ENCODE measurements around the gene TMEM30B. TPM values are rescaled to one million over a fixed set of nuclear protein-coding genes. Genes with fewer than 3 reads are reported as not detected.
A peak's percentile ranks its signal among the peaks of the same experiment; 100 is the strongest.

The TMEM30B gene
- total and polyA plus RNA-seq, 10 of the 15 experiments (the other 5 are each of a cell fraction or from before 2014, with no cell fraction given), result 0.10 TPM; not detected in 9

DNA sequence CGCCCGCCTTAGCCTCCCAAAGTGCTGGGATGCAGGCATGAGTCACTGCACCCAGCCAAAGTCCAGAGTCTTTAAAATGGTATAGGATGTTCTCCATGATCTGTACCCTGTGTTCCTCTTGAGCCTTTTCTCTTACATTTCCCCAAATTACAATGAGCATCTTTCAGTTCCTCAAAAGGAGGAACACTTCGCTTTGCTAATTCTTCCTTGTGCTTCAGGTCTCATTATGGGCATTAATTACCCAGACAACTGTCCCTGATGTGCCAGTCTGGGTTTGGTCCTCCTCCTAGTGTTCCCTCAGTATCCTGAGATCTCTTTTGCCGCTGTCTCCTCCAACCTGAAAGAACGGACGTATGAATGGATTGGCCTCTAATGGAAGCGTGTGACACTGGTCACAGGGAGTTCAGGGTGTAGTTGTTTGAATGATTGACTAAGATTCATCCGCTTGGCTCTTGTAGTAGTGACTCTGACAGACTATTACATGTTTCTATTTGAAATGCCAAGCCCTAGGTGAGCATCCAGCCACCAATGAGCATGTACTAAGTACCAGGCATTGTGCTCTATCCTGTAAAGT is 48.4 kb upstream of the TMEM30B start (continued):
- TF ChIP-seq CEBPB (IDR thresholded peaks at IDR 0.05; ENCODE audit: borderline replicate concordance in 1 of 2, low read depth in 2 of 2, low read length in 2 of 2), result 0 out of 4 replicates have a peak, but pooled peaks of 1 of the 2 experiments have one; percentile 31

DNA sequence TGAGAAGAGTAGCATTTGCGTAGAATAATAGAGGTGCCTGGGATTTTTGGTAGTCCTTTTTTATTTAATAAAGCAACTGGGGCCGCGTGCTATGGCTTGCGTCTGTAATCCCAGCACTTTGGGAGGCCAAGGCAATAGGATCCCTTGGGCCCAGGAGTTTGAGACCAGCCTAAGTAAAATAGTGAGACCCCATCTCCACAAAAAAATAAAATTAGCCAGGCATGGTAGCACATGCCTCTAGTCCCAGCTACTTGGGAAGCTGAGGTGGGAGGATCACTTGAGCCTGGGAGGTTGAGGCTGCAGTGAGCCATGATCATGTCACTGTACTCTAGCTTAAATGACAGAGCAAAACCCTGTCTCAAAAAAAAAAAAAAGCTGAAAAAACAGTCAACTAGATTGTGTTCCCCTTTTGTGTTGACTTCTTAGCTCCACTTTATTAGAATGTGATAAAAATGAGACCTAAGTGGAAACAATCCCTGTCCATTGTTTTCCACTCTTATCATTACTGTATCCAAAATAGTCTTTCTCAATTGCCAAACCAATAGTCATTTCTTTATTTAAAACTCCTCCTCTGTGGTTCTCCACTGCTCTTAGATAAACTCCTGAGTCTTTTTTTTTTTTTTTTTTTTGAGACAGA is 47.6 kb upstream of the TMEM30B start:
- H3K79me2 ChIP-seq (ENCODE audit: control insufficient read depth, insufficient read depth, low read length), result peaks cover 94% of the 10 kb centered on the region
- ChIA-PET RAD21 (ENCODE audit: unreplicated experiment) (interaction anchor here (0.6 to 7.4 kb wide), 10 partner anchors 13 to 509 kb away, joined by 3 to 61 read pairs (median 4); no protein-coding TSS in a partner anchor), CTCF (interaction anchor here (1.0 to 1.4 kb wide), 2 partner anchors 60 to 142 kb away, joined by 3 to 6 read pairs; no protein-coding TSS in a partner anchor), SMC1A (ENCODE audit: uncharacterized antibody, unreplicated experiment) (interaction anchor here (0.6 to 5.5 kb wide), 6 partner anchors 14 to 94 kb away, joined by 3 to 48 read pairs (median 4); no protein-coding TSS in a partner anchor), POLR2A (interaction anchor here (0.7 to 4.5 kb wide), 10 partner anchors 10 to 113 kb away, joined by 3 to 27 read pairs (median 4); no protein-coding TSS in a partner anchor)
- H3K9ac ChIP-seq (ENCODE audit: control insufficient read depth, insufficient read depth, low read length), result 0 out of 2 replicates have a peak overlapping the region, but pooled peaks have one; percentile 25
- H3K9me3 ChIP-seq (replicated peaks; ENCODE audit: control insufficient read depth, insufficient read depth, low read length), result peaks cover 6% of the 10 kb centered on the region; the same call in 1 of the 3 replicates
- no peaks in the 10 kb centered on the region for H4K20me1 ChIP-seq (ENCODE audit: control insufficient read depth, insufficient read depth)
- DNase-seq (ENCODE audit: low read depth, low spot score), result no peak
- TF ChIP-seq, protein P1, sequence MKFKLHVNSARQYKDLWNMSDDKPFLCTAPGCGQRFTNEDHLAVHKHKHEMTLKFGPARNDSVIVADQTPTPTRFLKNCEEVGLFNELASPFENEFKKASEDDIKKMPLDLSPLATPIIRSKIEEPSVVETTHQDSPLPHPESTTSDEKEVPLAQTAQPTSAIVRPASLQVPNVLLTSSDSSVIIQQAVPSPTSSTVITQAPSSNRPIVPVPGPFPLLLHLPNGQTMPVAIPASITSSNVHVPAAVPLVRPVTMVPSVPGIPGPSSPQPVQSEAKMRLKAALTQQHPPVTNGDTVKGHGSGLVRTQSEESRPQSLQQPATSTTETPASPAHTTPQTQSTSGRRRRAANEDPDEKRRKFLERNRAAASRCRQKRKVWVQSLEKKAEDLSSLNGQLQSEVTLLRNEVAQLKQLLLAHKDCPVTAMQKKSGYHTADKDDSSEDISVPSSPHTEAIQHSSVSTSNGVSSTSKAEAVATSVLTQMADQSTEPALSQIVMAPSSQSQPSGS (IDR thresholded peaks at IDR 0.05; ENCODE audit: low read length), result 0 out of 2 replicates have a peak, but pooled peaks have one; percentile 6
- no peak for TF ChIP-seq CBFB (IDR thresholded peaks at IDR 0.05; ENCODE audit: low read depth)
- no peak for TF ChIP-seq ZZZ3 (IDR thresholded peaks at IDR 0.05; ENCODE audit: control insufficient read depth, insufficient read length, low read depth)
- no peak for TF ChIP-seq SIN3A (IDR thresholded peaks at IDR 0.05; ENCODE audit: low read depth, low read length)
- TF ChIP-seq ASH2L (IDR thresholded peaks at IDR 0.05; ENCODE audit: borderline replicate concordance, low read depth), result no peak
- no peak for TF ChIP-seq NFXL1 (IDR thresholded peaks at IDR 0.05; ENCODE audit: borderline replicate concordance)
- TF ChIP-seq MYB (IDR thresholded peaks at IDR 0.05; ENCODE audit: borderline replicate concordance, low read depth, low read length), result no peak
- no peaks in the 10 kb centered on the region; a peak in 1 of 4 replicates for H3K36me3 ChIP-seq (ENCODE audit: control insufficient read depth in 2 of 2, insufficient read depth in 2 of 2, low read length in 1 of 2)
- H3K4me1 ChIP-seq (ENCODE audit: control insufficient read depth, insufficient read depth, low read length), result peaks cover 20% of the 10 kb centered on the region
- no peak overlapping the region for H2AFZ ChIP-seq (ENCODE audit: control insufficient read depth, low read depth, low read length)
- H3K27ac ChIP-seq (ENCODE audit: control insufficient read depth, insufficient read depth), result peak overlapping the region; percentile 51
- no peak overlapping the region; the same call in 1 of the 2 replicates for H3K4me3 ChIP-seq
- 98% methylated on average over 4 of the region's 4 CpGs for WGBS (ENCODE audit: insufficient coverage, insufficient replicate concordance, low lambda C conversion rate, missing lambda C conversion rate)
- no peak for FAIRE-seq
- H3K4me2 ChIP-seq (ENCODE audit: control insufficient read depth, insufficient read depth), result peak overlapping the region; percentile 54; the same call in 1 of the 2 replicates
- ATAC-seq, result peak; percentile 39
- in situ Hi-C loops (cut with MboI) (no loop called here), intact Hi-C loops (cut with micrococcal nuclease; ENCODE audit: unreplicated experiment) (no loop called here)
- H3K27me3 ChIP-seq (replicated peaks in 1 of 2; ENCODE audit: control insufficient read depth in 2 of 2, insufficient read depth in 2 of 2, low read length in 1 of 2), result no peaks in the 10 kb centered on the region; a peak in 1 of 4 replicates
- BruUV-seq (replicated peaks), result no TSS peak
